Esophagus muscularis mucosa (tissue), 3 donors: ENCODE measurements around the gene RTF2.

Source experiments
- POLR2A ChIP-seq: fragments of 450-650 bp; IDR thresholded peaks from one replicate; pipeline ENCODE4 v1.6.1; 2017; ENCODE audit warnings: antibody characterized with exemption, moderate library complexity, mild to moderate bottlenecking, low read depth
- TF ChIP-seq, protein P1 (sequence below), 3 experiments: fragments of 200-600 bp in 2 of 3; fragments of 450-650 bp in 1 of 3; sonication (generic) in 2 of 3; IDR thresholded peaks; one replicate each; pipeline ENCODE4 v1.5.1; 2017 to 2019; ENCODE audit warnings: antibody characterized with exemption in 3 of 3, mild to moderate bottlenecking in 2 of 3, moderate library complexity in 1 of 3

DNA sequence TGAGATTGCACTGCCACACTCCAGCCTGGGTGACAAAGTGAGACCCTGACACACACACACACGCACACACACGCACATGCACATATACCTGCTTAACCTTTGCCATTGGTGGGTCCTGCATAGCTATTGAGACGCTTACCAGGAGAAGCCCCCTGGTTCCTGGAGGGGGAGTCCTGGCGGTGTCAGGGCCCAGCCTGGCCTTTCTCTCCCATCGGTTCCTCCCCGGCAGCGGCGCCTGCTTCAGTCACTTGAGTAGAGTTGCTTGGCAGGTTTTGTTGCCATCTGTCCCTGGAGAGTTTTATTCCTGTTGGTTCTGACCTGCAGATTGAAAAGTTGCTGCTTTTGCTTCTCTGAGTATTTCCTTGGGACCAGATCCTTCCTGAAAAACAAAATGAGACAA is 35.5 kb downstream of the RTF2 start:
- TF ChIP-seq, protein P1, sequence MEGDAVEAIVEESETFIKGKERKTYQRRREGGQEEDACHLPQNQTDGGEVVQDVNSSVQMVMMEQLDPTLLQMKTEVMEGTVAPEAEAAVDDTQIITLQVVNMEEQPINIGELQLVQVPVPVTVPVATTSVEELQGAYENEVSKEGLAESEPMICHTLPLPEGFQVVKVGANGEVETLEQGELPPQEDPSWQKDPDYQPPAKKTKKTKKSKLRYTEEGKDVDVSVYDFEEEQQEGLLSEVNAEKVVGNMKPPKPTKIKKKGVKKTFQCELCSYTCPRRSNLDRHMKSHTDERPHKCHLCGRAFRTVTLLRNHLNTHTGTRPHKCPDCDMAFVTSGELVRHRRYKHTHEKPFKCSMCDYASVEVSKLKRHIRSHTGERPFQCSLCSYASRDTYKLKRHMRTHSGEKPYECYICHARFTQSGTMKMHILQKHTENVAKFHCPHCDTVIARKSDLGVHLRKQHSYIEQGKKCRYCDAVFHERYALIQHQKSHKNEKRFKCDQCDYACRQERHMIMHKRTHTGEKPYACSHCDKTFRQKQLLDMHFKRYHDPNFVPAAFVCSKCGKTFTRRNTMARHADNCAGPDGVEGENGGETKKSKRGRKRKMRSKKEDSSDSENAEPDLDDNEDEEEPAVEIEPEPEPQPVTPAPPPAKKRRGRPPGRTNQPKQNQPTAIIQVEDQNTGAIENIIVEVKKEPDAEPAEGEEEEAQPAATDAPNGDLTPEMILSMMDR (IDR thresholded peaks at IDR 0.05): no peak
- TF ChIP-seq POLR2A: no peak
